Kidney epithelial cell (primary cell): ENCODE measurements around the gene KIFC3. TPM values are rescaled to one million over a fixed set of nuclear protein-coding genes. Genes with fewer than 3 reads are reported as not detected.
A peak's percentile ranks its signal among the peaks of the same experiment; 100 is the strongest.
"Not testable (repeated sequence)": the region's sequence is repeated elsewhere in the genome, so short reads cannot be mapped to it uniquely, and the experiment has no call there.

Experiments
- DNase-seq: peaks from one replicate; pipeline ENCODE4 v3.0.0-alpha.2; 2010; ENCODE audit warnings: low read depth
- H3K27me3 ChIP-seq: 2 replicates; pipeline ENCODE4 v1.6.0; 2011; ENCODE audit warnings: low read length; ENCODE audit not compliant: control insufficient read depth, insufficient read depth
- H3K36me3 ChIP-seq: 2 replicates; pipeline ENCODE4 v1.5.1; 2011; ENCODE audit warnings: low read length; ENCODE audit not compliant: control insufficient read depth, insufficient read depth
- H3K4me3 ChIP-seq: 2 replicates; pipeline ENCODE4 v1.5.1; 2011; ENCODE audit warnings: low read depth, mild to moderate bottlenecking, control low read depth, low read length
- total RNA-seq: library from RNA; depleted of rRNA; stranded (reverse); fragments of >200 nt; gene quantifications from 2 replicates; pipeline ENCODE4 v1.2.3, GENCODE V29; 2015
- TF ChIP-seq, protein P1 (sequence below): IDR thresholded peaks from 2 replicates; pipeline ENCODE4 v1.5.1; 2011; ENCODE audit warnings: mild to moderate bottlenecking, moderate library complexity, low read length, control low read depth, inconsistent platforms; ENCODE audit not compliant: insufficient read depth, poor library complexity, severe bottlenecking

Gene KIFC3
- total RNA-seq, 1 donor from 2014 or later = 84.9 TPM

DNA sequence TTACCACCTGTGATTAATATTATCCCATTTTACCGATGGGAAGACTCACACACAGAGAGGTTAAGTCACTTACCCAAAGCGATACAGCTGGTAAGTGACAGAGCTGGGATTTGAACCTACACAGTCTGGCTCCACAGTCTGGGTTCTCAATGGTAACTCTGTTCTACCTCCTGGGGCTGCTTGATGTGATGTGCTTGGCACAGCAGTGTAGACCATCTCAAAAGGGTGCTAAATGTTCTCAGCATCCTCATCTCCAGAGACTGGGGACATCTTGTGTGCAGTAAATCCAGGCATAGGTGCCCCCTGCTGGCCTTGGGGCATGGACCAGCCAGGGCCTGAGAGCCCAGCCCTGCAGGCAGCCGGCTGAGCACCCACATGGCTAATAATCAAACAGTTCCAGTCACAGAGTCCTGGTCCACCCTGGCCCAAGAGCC lies 82.1 kb downstream of the KIFC3 start:
- no peak overlapping the region for H3K4me3 ChIP-seq
- TF ChIP-seq, protein P1, sequence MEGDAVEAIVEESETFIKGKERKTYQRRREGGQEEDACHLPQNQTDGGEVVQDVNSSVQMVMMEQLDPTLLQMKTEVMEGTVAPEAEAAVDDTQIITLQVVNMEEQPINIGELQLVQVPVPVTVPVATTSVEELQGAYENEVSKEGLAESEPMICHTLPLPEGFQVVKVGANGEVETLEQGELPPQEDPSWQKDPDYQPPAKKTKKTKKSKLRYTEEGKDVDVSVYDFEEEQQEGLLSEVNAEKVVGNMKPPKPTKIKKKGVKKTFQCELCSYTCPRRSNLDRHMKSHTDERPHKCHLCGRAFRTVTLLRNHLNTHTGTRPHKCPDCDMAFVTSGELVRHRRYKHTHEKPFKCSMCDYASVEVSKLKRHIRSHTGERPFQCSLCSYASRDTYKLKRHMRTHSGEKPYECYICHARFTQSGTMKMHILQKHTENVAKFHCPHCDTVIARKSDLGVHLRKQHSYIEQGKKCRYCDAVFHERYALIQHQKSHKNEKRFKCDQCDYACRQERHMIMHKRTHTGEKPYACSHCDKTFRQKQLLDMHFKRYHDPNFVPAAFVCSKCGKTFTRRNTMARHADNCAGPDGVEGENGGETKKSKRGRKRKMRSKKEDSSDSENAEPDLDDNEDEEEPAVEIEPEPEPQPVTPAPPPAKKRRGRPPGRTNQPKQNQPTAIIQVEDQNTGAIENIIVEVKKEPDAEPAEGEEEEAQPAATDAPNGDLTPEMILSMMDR = peak; percentile 79
- H3K36me3 ChIP-seq = no peaks in the 10 kb centered on the region
- peaks cover 10% of the 10 kb centered on the region for H3K27me3 ChIP-seq
- DNase-seq = no peak

DNA sequence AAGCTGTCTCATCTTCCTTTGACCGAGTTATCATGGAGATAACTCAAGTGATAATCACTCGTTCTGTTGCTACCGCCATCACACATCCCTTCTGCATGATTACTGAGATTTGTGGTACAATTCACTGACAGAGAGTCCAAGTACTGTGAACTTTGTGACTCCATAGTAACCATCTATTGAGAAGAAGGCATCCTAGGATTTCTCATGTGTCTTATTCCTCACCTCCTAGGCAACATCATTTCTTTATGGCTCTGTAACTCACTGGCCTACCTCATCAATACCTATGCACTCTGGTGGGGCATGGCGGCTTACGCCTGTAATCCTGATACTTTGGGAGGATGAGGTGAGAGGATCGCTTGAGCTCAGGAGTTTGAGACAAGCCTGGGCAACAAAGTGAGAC lies 88.2 kb downstream of the KIFC3 start:
- H3K4me3 ChIP-seq = no peak overlapping the region
- peaks cover 17% of the 10 kb centered on the region for H3K27me3 ChIP-seq
- no peaks in the 10 kb centered on the region for H3K36me3 ChIP-seq
- TF ChIP-seq, protein P1 = no peak
- DNase-seq = no peak

DNA sequence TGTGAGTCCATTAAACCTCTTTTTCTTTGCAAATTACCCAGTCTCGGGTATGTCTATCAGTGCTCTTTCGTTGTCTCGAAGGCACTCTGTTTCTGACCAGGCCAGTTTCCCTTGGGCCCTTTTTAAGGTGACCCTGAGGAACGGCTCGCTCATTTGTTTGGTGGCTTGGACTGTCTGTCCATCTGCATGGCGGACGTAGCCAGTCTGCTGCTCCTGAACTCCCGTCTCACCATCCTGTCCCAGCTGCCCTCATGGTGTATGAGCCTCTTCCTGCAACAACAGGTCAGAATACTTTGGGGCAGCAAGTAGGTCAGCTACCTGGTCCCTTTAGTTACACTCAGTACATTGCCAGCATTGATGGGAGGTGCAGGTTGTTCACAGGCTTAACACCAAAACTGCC lies 88.7 kb downstream of the KIFC3 start:
- TF ChIP-seq, protein P1 = no peak
- no peak for DNase-seq
- no peak overlapping the region for H3K4me3 ChIP-seq
- no peaks in the 10 kb centered on the region for H3K36me3 ChIP-seq
- H3K27me3 ChIP-seq = peaks cover 17% of the 10 kb centered on the region

DNA sequence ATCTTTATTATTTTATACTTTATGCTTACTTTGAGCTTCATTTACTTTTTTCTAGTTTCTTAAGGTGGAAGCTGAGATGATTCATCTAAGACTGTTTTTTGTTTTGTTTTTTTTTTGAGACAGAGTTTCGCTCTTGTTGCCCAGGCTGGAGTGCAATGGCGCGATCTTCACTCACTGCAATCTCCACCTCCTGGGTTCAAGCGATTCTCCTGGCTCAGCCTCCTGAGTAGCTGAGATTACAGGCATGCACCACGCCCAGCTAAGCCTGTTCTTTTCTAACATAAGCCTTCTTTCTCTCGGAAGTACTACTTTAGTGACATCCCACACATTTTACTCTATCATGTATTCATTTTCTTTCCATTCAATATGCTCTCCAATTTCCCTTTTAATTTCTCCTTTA lies 89.7 kb downstream of the KIFC3 start:
- not testable (repeated sequence) for H3K36me3 ChIP-seq, DNase-seq, H3K4me3 ChIP-seq
- peaks cover 14% of the 10 kb centered on the region for H3K27me3 ChIP-seq

DNA sequence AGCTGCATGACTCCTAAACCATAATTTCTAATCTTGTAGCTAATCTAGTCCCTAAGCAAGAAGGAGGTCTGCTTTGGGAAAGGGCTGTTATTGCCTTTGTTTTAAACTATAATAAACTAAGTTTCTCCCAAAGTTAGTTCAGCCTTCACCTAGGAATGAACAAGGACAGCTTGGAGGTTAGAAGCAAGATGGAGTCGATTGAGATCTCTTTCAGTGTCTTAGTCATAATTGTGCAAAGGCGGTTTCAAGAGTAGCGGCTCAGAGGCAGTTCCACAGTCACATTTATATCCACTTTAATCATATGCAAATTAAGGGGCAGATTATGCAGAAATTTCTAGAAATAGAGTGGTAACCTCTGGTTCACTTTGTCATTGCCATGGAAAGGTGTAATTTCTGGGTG lies 90.3 kb downstream of the KIFC3 start:
- Histone ChIP-seq H3K27me3 (peaks cover 14% of the 10 kb centered on the region), H3K4me3 (no peak overlapping the region), H3K36me3 (no peaks in the 10 kb centered on the region)
- TF ChIP-seq, protein P1 = no peak
- no peak for DNase-seq

DNA sequence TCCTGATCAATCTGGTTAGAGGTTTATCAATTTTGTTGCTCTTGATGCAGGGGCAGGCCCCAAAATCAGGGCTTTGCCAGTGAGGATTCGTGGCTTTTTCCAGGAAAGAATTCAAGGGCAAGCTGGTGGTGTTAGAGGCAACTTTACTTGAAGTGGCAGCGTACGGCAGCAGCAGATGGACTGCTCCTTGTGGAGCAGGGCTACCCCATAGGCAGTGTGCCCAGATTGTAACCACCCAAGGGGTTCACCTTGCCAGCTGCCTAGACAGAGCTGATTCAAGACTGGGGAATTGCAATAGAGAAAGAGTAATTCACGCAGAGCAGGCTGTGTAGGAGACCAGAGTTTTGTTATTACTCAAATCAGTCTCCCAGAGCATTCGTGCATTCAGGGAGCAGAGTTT lies 90.9 kb downstream of the KIFC3 start:
- TF ChIP-seq, protein P1 = no peak
- Histone ChIP-seq H3K27me3 (peaks cover 14% of the 10 kb centered on the region), H3K36me3 (no peaks in the 10 kb centered on the region), H3K4me3 (no peak overlapping the region)
- DNase-seq = no peak
